Anterior cingulate cortex (tissue), 58 donors: ENCODE data around the gene MFAP3.
"Not testable (repeated sequence)": the region's sequence is repeated elsewhere in the genome, so short reads cannot be mapped to it uniquely, and the experiment has no call there.

Experiments
- DNase-seq, 58 donors: peaks; one replicate each; lab custom pipeline; 2025; lab: John Stamatoyannopoulos, UW

MFAP3 gene

GRCh38 chr5:154038707-154039457 lies at the start of gene MFAP3, which contains the start of gene FAM114A2:
TSS of gene MFAP3 (plus strand) at chr5:154038967. CDS start at chr5:154049723, 10,756 bp downstream.
TSS of gene FAM114A2 (minus strand) at chr5:154038910. CDS start at chr5:154034953, 3,957 bp downstream.
- peak; percentile 31 to 90 (median 76) for DNase-seq

- DNase-seq, result no peak
Observed at GRCh38 chr5:153991168-153991567, 47.6 kb upstream of the MFAP3 start.

GRCh38 chr5:153998010-153998409 lies 40.8 kb upstream of the MFAP3 start:
- DNase-seq, result no peak

GRCh38 chr5:153998768-153999167 lies 40.0 kb upstream of the MFAP3 start:
- no peak for DNase-seq

GRCh38 chr5:153999995-154000394 lies 38.8 kb upstream of the MFAP3 start:
- no peak for DNase-seq

GRCh38 chr5:154000703-154001102 lies 38.1 kb upstream of the MFAP3 start:
- DNase-seq, result no peak

- no peak for DNase-seq
Observed at GRCh38 chr5:154002093-154002492, 36.7 kb upstream of the MFAP3 start.

GRCh38 chr5:154002511-154003020 lies 36.2 kb upstream of the MFAP3 start:
- no peak for DNase-seq

GRCh38 chr5:154005648-154006047 lies 33.1 kb upstream of the MFAP3 start:
- no peak for DNase-seq

- DNase-seq, result no peak
Observed at GRCh38 chr5:154010660-154011059, 28.1 kb upstream of the MFAP3 start.

- no peak for DNase-seq
Observed at GRCh38 chr5:154015071-154015693, 23.6 kb upstream of the MFAP3 start.

GRCh38 chr5:154018919-154019318 lies 19.8 kb upstream of the MFAP3 start:
- DNase-seq, result not testable (repeated sequence)

GRCh38 chr5:154025951-154026350 lies 12.8 kb upstream of the MFAP3 start:
- no peak for DNase-seq

- DNase-seq, result no peak
Observed at GRCh38 chr5:154031937-154032489, 6.8 kb upstream of the MFAP3 start.

- no peak for DNase-seq
Observed at GRCh38 chr5:154034944-154035343, 3.8 kb upstream of the MFAP3 start.

- peak in 3 of 58 donors; percentile 4 to 32 (median 30) for DNase-seq
Observed at GRCh38 chr5:154038261-154038706, 483 bp upstream of the MFAP3 start.

GRCh38 chr5:154039458-154039829 lies 677 bp downstream of the MFAP3 start:
- no peak for DNase-seq

GRCh38 chr5:154042766-154043165 lies 4.0 kb downstream of the MFAP3 start:
- DNase-seq, result no peak

- no peak for DNase-seq
Observed at GRCh38 chr5:154044099-154044498, 5.3 kb downstream of the MFAP3 start.

- DNase-seq, result no peak
Observed at GRCh38 chr5:154044581-154044980, 5.8 kb downstream of the MFAP3 start.

GRCh38 chr5:154046486-154046885 lies 7.7 kb downstream of the MFAP3 start:
- no peak for DNase-seq
